ENCODE data around the gene HOXC5.

Gene HOXC5

DNA sequence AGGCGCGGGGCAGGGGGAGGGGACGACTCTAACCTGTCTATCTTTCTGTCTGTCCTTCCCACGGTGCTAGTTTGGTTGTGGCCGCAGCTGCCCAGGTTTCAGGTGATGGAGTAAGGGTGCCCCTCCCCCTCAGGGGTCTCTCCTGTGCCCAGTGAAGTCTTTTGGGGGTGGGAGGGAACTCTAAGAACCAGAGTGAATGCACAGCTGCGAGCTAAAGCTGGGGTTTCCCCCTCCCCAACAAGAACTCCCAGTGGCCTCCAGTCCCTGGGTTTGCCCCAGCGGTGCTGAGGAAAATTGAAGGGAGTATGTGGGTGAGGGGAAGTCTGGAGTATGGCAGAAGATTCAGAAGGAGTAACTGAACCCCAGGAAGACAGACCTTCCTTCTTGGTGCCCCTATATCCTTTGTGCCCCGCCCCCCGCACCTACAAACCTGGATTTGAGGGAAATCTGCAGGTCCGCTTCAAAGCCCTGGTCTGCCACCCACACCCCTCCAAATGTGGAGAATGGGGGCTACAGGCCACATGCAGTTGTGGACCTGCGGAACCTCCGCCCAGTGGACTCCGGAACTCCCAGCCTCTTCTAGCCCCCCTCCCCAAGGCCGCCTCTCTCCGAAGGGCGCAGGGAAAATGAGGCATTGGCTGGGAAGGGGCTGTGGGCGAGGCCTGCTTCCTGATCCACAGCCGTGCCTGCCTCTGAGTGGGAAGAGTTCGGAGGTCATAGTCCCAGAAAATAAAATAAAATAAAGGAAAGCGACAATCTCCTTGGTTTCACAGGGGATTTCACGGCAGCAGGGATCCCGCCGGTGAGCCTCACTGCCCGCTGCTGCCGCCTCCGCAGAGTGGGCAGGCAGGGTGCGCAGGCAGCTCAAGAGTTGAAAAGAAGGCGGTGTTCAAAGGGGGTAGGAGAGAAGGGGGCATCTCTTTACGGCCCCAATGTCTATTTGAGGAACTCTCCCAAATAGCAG lies 36.3 kb upstream of the HOXC5 start:
- no peak for DNase-seq

DNA sequence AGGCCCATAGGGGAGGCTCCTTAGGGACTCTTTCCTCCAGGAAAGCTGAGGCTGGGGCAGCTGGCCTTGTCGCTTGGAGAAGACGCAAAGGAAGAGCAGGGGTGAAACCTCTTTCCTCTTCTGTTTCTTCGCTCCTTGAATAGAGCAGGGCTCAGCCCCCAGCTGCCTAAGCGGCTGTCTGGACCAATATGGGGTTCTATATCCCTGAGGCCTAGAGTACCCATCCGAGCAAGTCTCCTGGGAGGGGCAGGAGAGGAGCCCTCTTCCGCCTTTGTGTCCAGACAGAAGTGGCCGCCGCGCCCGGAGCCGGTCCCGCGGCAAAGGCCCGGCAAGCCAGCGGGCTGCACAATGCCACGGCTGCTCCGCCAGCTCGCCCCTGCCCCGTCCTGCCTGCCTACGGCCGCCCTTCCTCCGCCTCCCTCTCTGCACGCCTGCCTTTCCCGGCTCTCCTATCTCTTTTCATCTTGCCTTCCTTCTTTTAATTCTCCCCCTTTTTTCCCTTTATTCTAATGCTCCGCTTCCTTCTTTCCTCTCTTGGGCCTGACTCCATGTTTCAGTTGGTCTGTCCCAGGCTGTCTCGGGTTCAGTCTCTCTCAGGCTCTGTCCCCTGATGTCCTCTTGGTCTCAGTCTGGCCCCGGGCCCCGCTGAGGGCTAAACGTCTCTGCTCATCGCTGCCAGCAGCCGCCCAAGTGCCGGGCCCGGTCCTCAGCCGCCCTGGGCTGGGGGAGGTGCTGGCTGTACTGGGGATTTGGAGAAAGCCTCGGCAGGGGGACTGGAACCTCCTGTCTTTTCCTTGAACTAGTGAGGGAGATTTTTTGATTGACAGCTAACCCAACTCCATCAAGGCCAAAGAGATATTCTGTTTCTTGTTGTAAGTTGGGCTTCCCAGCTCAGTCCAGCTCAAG lies 35.4 kb upstream of the HOXC5 start:
- DNase-seq: no peak

DNA sequence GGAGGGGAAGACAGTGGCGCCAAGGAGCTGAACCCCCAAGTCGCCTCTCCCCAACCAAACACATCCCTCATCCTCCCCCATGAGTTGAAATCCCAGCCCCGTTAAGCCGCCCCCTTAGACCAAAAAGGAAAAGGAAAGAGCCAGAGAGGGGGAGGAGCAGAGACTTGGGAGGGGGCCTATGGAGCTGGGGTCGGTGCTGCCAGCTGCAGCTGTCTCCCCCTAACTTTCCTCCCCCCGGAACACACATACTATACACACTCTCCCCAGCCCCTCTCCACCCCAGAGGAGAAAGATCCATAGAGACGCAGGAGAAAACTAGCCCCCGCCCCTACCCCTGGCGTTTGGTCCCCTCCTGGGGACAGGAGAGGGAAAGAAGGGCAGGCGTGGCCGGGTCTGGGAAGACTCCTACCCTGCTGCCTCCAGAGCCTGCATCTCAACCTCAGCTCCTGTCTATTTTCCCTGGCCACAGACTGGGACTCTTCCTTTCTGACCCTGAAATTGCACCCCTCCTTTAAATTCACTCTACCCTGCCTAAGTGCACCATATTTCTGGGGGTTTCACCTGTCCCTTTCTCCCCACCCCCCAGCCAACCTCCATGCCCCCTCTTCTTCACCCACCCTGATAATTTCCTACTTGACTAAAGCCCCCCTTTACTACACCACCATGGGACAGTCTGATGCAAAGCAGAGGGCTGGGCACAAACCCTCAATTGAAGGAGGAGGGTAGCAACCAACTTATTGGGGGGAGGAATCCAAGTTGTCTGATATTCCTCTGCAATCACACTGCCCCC lies 34.5 kb upstream of the HOXC5 start:
- DNase-seq: no peak

DNA sequence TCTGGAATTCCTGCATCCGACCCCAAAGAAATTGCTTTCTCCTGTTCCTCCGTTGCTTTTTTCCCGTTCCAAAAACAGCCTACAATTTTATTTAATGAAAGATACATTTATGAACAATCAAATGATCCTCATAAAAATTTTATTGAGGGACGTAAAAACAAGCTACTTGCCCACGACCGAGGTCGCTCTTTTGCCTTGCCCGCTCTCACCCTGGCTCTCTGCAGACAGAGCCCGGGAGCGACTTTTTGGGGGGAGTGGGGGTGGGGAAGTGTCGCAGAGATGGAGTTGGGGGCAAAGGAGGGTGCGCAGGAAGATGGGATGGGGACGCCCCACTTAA lies 34.0 kb upstream of the HOXC5 start:
- DNase-seq: no peak

DNA sequence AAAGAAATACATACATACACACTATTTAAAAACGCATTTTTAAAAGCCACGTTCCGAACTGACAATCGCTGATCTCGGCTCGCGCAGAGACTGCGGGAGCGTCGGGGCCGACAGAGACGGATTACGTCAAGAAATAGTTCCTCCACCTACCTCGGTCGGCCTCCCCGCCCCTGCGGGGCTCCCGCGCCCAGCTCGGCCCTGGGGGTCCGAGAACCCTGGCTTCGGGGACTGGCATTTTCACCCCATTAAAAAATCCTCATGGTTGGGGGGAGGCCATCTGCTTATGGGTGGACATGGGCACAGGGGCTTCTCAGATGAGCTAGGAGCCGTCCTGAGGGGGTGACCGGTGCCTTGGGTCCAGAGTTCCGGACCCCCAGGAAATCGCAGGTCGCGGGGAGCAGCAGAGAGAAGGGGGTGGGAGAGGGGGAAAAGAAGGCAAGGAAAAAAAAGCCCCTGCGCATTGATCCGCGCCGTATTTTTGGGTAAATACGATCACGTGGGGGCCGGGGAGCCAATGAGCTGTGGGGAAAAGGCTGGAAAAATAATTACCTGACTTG lies 33.2 kb upstream of the HOXC5 start:
- peak; percentile 66 for DNase-seq

DNA sequence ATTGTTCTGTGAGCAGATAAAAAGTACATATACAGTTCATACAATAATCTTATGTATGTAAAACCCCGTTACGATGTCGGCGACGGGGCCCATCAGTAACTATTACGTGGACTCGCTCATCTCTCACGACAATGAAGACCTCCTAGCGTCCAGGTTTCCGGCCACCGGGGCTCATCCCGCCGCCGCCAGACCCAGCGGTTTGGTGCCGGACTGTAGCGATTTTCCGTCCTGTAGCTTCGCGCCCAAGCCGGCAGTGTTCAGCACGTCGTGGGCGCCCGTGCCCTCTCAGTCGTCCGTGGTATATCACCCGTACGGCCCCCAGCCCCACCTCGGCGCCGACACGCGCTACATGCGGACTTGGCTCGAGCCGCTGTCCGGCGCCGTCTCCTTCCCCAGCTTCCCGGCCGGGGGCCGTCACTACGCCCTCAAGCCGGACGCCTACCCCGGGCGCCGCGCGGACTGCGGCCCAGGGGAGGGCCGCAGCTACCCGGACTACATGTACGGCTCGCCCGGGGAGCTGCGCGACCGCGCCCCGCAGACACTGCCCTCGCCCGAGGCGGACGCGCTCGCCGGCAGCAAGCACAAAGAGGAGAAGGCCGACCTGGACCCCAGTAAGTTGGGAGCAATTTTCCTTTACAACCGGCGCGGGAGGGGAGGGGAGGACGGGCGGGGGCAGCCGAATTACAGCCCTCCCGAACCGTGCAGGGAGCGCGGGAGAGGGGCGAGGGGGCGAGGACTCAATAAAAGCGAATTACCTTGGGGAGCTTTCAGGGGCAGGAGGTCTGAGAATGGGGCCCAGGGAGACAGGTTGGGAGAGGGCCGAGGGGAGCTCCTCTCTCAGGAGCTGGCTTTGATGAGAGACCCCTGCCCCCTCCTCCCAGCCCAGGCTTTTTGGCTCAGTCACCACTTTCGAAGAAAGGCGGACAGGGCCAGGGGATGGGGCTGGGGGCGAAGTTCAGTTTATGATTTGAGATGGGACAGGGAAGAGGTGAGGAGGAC lies 32.4 kb upstream of the HOXC5 start, which contains the start of gene HOXC9:
HOXC9 (plus strand) TSS at position 46 of the 999 bp plus-strand sequence; CDS start at position 74, 28 bp downstream.
- DNase-seq: no peak

DNA sequence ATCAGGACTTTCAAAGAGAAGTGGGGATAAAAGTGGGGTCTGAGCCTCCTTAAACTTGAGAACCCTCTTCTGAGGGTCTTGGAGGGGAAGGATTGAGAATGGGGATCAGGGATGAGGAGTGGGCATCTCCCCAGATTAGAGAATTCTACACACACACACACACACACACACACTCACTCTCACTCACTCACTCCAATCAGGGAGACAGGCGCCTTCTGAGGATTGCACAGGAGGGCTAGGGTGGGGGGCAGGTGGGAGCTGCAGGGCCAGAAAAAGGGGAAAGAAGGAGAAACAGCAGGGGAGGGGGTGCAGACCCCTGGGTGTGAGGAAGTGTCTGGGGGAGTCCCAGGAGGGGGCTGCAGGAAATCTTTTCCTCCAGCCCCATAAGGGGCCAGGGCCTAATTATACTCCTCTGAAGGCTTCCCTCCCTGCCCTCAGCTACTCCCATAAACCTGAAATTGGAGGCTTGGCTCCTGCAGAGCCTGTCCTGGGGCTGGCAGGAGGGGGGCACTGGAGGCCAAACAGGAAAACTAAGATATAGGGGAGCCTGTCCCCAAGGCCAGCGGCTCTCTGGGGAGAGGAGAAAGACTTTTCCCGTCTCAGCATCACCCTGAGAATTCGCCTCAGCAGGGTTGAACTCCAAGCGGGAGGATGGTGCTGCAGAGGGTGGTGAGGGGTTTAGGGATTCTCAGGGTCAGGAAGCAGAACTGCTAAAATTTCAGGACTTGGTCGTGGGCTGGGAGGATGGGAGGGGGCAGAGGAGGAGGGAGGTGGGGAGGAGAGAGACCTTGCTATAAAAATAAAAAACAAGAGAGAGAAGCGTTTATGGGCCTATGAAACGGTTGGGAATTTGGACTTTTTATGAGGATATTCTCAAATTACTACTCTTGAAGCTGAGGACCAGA lies 31.3 kb upstream of the HOXC5 start:
- DNase-seq: no peak

DNA sequence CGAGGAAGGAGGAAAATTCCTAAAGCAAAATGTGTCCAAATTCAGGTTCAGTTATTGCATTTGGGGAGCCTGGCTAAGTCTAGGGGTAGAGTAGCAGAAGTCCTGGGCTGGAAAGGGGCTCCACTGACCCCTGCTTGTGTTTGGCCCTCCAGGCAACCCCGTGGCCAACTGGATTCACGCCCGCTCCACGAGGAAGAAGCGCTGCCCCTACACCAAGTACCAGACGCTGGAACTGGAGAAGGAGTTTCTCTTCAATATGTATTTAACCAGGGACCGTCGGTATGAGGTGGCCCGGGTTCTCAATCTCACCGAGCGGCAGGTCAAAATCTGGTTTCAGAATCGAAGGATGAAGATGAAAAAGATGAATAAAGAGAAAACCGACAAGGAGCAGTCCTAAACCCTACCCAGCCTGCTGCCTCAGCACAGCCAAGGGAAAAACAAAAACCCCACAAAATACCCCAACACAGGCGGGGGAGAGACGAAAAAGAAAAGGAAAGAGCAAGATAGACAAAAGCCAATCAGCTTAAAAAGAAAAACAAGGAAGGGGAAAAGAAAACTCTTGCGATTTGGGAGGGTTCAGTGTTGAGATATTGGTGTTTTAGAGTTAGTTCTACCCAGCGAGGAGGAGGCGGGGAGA lies 30.5 kb upstream of the HOXC5 start:
- DNase-seq: no peak

DNA sequence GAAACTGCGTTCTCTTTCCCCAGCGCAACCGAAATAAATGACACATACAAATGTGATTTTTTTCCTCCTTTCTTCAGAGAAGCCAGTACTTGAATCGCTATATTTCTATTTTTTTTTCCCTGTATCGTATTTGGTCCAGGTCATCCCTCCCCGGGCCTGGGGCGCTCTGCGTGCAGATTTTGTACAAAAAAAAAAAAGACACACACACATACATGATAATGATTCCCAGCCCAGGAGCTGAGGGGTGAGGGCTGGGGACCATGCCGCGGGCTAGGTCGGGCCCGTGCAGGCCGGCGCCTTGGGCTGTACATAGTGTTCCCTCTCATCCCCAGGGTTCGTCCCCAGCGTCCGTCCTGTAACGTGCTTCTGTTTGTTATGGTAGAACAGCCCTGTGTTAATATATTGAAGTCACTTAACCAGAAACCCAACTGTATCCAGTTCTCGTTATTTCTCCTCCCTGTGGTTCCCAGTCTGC lies 29.9 kb upstream of the HOXC5 start:
- no peak for DNase-seq

DNA sequence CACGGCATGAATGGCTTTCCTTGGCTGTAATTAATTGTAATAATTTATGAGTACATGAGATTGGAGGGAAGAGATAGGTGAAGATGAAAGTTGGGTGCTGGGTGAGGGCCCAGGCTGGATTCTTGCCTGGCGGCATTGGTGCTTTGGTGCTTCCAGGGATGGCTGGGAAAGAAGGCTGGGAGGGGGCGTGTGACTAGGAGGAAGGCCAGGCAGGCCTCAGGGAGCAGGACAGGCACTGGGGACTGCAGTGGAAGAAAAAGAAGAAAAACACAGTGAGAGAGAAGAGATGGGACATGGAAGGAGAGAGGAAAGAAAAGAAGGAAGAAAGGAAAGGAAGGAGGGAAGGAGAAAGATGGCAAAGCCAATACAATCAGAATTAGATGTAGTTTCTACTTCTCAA lies 29.2 kb upstream of the HOXC5 start:
- no peak for DNase-seq

DNA sequence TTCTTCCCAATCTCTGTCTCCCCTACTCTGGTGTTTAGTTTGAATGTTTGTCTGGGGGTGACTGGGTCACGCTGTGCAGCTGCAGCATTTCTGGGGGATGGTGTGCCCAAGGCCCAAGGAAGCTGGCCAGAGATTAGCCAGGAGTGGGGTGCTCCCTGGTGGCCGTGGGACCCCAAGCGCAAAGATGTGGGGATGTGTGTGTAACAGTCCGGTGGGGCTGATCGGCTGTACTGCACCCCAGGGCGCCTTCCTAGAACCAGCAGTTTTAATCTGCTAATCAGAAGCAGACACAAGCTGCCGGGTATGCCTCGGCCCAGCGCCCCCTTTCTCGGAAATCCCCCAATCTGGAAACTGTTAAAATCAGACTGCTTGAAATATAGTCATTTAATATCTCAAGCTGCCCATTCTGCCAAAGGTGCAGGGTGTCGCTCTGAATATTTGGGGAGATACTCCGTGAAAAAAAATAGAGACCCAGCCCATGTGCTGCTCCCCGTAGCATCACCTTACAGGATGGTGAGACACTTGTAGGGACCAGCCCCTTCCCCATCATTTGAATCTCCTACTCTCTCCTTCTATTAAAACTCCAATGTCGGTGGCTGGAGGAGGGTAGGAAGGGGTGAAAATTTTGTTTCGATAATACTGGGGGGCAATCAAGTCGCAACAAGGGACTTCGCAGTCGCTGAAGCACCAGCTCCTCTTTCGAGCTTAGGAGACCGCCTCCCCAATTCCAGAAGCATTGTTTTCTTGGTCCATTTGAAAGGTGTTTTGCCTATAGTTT lies 28.6 kb upstream of the HOXC5 start:
- no peak for DNase-seq

DNA sequence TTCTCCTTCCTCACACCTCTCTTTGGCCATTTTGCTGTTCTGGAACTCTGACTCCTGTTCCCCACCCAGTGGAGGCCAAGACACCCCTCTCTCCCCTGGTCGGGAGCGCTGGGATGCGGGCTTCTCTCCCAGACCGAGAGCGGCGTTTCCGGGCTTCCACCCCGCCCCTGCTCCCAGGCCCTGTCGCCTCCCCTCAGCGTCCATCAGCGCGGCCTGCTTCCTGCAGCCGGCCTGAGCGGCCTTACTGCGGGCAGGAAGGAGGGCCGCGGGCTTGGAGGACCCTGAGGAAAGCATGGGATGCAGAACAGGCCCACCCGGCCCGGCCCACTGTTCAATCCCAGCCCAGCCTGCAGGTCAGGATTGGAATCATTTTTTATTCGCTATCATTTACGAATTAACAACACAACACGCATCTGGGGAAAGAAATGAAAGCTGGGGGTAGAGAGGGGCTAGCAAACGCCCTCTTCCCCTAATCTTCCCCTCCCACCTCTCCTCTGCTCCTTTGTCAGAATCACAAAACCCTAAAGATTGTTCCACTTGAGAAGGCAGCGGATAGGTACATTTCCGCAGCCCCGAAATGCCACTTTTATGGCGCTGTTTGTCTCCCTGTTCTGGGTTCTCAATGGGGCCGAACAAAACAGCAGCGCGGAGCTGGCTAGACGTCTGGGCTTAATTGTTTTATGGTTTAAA lies 27.9 kb upstream of the HOXC5 start:
- DNase-seq: no peak

DNA sequence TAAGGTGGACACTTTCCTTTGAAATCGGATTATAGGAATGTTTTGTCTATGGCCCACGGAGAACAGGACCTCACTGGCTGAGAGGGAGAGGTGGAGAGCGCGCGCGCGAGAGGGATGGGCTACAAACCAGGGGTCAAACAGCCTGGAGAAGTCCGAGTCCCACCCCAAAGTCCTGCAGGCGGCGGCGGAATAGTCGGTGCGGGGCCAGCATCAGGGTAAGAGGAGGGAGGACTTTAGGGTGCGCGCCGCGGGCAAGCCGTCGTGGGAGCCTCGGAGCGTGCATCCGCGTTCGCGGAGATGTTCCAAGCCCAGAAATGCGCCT lies 27.4 kb upstream of the HOXC5 start:
- DNase-seq: no peak

DNA sequence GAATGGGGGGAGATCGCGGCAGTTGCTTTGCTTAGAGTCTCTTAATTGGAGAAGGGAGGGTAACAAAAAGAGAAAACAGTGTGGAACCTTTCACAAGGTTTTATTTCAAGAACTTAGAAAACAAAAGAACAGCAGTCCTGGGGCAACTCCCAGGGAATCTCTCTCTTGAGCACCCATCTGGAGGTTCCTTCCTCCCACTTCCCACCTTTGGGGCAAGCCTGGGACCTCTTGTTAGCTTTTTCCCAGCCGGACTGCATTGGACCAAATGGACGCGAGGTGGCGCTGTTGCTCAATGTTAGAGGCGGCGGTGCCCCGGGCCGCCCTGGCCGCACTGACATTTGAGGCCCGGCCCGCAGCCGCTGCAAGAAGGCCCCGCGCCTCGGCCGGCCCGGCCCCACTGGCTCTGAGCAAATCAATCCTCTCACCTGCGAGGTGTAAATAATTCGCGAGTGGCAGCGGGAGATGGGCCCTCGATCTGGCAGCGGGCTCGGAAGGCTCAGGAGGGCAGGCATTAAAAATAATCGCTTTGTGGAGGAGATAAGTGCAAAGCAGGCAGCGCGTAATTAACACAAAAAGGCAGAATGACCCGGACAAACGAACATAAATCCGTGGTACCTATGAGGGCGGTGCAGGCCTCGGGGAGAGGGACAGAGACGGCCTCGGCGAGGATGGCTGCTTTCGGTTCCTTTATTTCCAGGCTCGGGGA lies 26.8 kb upstream of the HOXC5 start:
- peak; percentile 72 for DNase-seq

DNA sequence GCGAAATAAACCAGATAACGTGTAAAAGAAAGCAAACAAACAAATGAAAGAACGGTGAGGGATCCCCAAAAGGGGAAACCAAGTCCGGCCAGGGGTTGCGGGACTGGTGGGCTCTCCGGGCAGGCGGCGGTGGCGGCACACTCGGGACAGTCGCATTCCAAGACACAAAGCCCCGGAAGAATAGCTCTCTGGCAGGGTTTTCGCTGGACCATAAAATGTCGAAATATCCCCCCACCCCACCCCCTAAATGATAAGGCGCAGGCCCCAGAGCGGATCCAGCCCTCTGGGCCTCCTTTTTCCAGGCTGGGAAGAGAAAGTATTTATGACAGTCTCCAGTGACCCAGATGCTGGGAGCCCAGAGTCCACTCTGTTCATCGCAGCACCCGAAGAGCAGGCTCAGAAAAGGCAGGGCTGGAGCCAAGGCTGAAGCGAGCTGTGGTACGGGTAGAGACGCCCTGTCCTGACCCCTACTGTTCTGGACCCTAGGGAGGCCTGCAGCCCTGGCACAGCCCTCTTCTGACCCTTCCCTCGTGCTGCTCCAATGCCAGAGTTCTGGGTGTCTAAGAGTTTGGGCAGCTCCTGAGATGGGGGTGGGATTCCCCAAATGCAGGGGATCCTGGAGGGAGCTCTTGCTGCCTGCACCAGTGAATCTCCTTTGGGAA lies 26.2 kb upstream of the HOXC5 start:
- DNase-seq: no peak

DNA sequence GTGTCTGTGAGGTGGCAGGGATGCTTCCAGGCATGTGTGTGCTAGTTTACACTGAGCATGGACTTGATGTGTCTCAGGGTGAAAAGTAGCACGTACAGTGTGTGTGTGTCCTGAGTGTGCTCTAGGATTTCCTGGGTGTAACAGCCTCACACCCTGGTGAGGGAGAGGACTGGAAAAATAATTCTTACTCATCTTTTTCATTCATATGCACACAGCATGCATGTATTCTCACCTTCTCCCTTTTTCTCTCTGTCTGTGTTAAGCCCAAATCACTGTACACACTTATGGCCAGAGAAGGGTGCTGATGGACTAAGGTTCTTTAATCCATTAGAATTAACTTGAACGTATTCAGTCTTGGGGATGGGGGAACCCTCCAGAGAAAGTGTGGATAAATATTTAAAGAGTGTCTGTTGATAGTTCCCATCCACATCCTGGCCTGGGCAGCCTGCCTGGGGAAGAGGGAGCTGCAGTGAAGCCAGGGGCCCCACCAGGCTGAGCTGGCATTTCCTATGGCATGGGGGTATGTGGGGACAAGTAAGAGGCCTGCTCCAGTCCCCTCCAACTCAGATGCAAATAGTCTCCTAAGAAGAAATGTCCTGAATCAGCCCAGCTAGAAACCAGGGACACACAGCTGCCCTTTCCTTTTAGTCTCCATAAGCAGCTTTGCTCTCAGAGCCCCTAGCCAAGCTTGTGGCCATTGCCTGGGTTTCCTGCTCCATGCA lies 25.2 kb upstream of the HOXC5 start:
- DNase-seq: no peak

DNA sequence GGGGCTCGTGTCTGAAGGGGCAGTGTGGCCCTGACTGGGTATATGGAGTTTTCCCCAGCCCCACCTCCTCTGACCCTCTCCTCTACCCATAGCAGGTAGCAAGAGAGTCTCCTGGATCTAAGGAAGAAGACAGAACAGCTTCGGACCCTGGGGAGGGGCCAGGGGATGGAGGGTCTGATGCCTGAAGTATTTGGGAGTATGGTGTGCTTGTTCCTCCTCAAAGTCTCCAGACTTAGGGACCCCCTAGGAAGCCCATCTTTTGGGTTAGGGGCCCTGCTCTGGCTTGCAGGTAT lies 24.6 kb upstream of the HOXC5 start:
- no peak for DNase-seq
